ENCODE results near the gene IGHMBP2. TPM values are rescaled to one million over a fixed set of nuclear protein-coding genes. Genes with fewer than 3 reads are reported as not detected.

IGHMBP2 gene
- total RNA-seq, 2 donors from 2014 or later = 24.7 to 40.8 TPM

- Histone ChIP-seq H3K27ac (no peak overlapping the region), H3K4me3 (no peak overlapping the region), H3K4me1 (ENCODE audit: control insufficient read depth in 1 of 2, low read depth in 2 of 2) (peaks cover 17 to 23% of the 10 kb centered on the region in 2 donors), H3K27me3 (replicated peaks; ENCODE audit: insufficient read depth) (no peaks in the 10 kb centered on the region), H3K36me3 (peaks cover 47% of the 10 kb centered on the region), H3K9me3 (no peaks in the 10 kb centered on the region)
- ATAC-seq (ENCODE audit: insufficient number of reproducible peaks, low FRiP score, low read depth) = no peak
- DNase-seq (ENCODE audit: low spot score) = no peak
- TF ChIP-seq CTCF (IDR thresholded peaks at IDR 0.05) = no peak
These were observed 28.2 kb downstream of the IGHMBP2 start for GRCh38 chr11:68931911-68932310.

GRCh38 chr11:68932358-68932757, 28.7 kb downstream of the IGHMBP2 start:
- Histone ChIP-seq H3K4me3 (no peak overlapping the region), H3K9me3 (no peaks in the 10 kb centered on the region), H3K4me1 (ENCODE audit: control insufficient read depth in 1 of 2, low read depth in 2 of 2) (peaks cover 12 to 18% of the 10 kb centered on the region in 2 donors), H3K27ac (no peak overlapping the region), H3K36me3 (peaks cover 51% of the 10 kb centered on the region), H3K27me3 (replicated peaks; ENCODE audit: insufficient read depth) (no peaks in the 10 kb centered on the region)
- DNase-seq (ENCODE audit: low spot score) (no peak), ATAC-seq (ENCODE audit: insufficient number of reproducible peaks, low FRiP score, low read depth) (no peak)
- TF ChIP-seq CTCF (IDR thresholded peaks at IDR 0.05) = no peak

GRCh38 chr11:68932933-68933577, 29.4 kb downstream of the IGHMBP2 start:
- Histone ChIP-seq H3K36me3 (peaks cover 58% of the 10 kb centered on the region), H3K27me3 (replicated peaks; ENCODE audit: insufficient read depth) (no peaks in the 10 kb centered on the region), H3K27ac (no peak overlapping the region)

GRCh38 chr11:68933605-68934320, 30.1 kb downstream of the IGHMBP2 start:
- H3K27ac ChIP-seq = no peak overlapping the region

More at GRCh38 chr11:68932933-68933577, 29.4 kb downstream of the IGHMBP2 start:
- DNase-seq (ENCODE audit: low spot score) (no peak), ATAC-seq (ENCODE audit: insufficient number of reproducible peaks, low FRiP score, low read depth) (no peak)
- H3K4me3 ChIP-seq = no peak overlapping the region
- TF ChIP-seq CTCF (IDR thresholded peaks at IDR 0.05) = no peak
- peaks cover 5 to 11% of the 10 kb centered on the region in 2 donors for H3K4me1 ChIP-seq (ENCODE audit: control insufficient read depth in 1 of 2, low read depth in 2 of 2)
- no peaks in the 10 kb centered on the region for H3K9me3 ChIP-seq

More at GRCh38 chr11:68933605-68934320, 30.1 kb downstream of the IGHMBP2 start:
- Histone ChIP-seq H3K36me3 (peaks cover 61% of the 10 kb centered on the region), H3K27me3 (replicated peaks; ENCODE audit: insufficient read depth) (no peaks in the 10 kb centered on the region), H3K9me3 (no peaks in the 10 kb centered on the region), H3K4me1 (ENCODE audit: control insufficient read depth in 1 of 2, low read depth in 2 of 2) (peaks cover 0 to 4% of the 10 kb centered on the region in 2 donors), H3K4me3 (no peak overlapping the region)
- TF ChIP-seq CTCF (IDR thresholded peaks at IDR 0.05) = no peak
- ATAC-seq (ENCODE audit: insufficient number of reproducible peaks, low FRiP score, low read depth) (no peak), DNase-seq (ENCODE audit: low spot score) (no peak)

All from thoracic aorta (tissue), 2 donors.